SK-N-SH treated with all-trans-retinoic acid at 6 μM for 48 hours (cell line): ENCODE results near the gene SLC2A8.

Experiments
- ATAC-seq: fragments of 200-7000 bp; cut with Tn5 transposase; 3 replicates; pipeline ENCODE4 v1.9.1; 2020; ENCODE audit warnings: mild to moderate bottlenecking, moderate library complexity
- ARNTL ChIP-seq: fragments of 450-650 bp; formaldehyde crosslinking; IDR thresholded peaks from 2 replicates; pipeline ENCODE4 v1.5.0; 2020; ENCODE audit warnings: low read depth, mild to moderate bottlenecking, moderate library complexity, borderline replicate concordance
- BACH2 ChIP-seq: fragments of 250-450 bp; sonication (Bioruptor Pico); IDR thresholded peaks from 2 replicates; pipeline ENCODE4 v1.9.0; 2021; ENCODE audit warnings: mild to moderate bottlenecking, borderline replicate concordance
- CREB5 ChIP-seq: fragments of 250-450 bp; sonication (Bioruptor Pico); IDR thresholded peaks from 2 replicates; pipeline ENCODE4 v1.5.1; 2020; ENCODE audit warnings: low read depth, mild to moderate bottlenecking, moderate library complexity
- CSDC2 ChIP-seq: fragments of 250-450 bp; sonication (Bioruptor Pico); IDR thresholded peaks from 2 replicates; pipeline ENCODE4 v1.5.0; 2020; ENCODE audit warnings: mild to moderate bottlenecking, moderate library complexity
- ESRRG ChIP-seq: fragments of 250-450 bp; sonication (Bioruptor Pico); IDR thresholded peaks from 2 replicates; pipeline ENCODE4 v1.6.1; 2021; ENCODE audit warnings: mild to moderate bottlenecking
- GLIS3 ChIP-seq: fragments of 250-450 bp; sonication (Bioruptor Pico); IDR thresholded peaks from 2 replicates; pipeline ENCODE4 v1.5.0; 2020; ENCODE audit warnings: mild to moderate bottlenecking, moderate library complexity
- ISL1 ChIP-seq: fragments of 250-450 bp; sonication (Bioruptor Pico); IDR thresholded peaks from 2 replicates; pipeline ENCODE4 v2.1.2; 2022; ENCODE audit warnings: mild to moderate bottlenecking, moderate library complexity
- OSR1 ChIP-seq: fragments of 250-450 bp; sonication (Bioruptor Pico); IDR thresholded peaks from 2 replicates; pipeline ENCODE4 v1.8.0; 2022; ENCODE audit warnings: moderate library complexity, mild to moderate bottlenecking, inconsistent platforms
- PATZ1 ChIP-seq: fragments of 250-450 bp; sonication (Bioruptor Pico); IDR thresholded peaks from 2 replicates; pipeline ENCODE4 v1.8.0; 2020; ENCODE audit warnings: mild to moderate bottlenecking, moderate library complexity, borderline replicate concordance
- POU6F1 ChIP-seq: fragments of 250-450 bp; sonication (Bioruptor Pico); IDR thresholded peaks from 2 replicates; pipeline ENCODE4 v1.8.0; 2021; ENCODE audit warnings: low read depth, mild to moderate bottlenecking, moderate library complexity, borderline replicate concordance
- PPARA ChIP-seq: fragments of 250-450 bp; sonication (Bioruptor Pico); IDR thresholded peaks from 2 replicates; pipeline ENCODE4 v1.5.0; 2020; ENCODE audit warnings: mild to moderate bottlenecking, borderline replicate concordance
- SNAI2 ChIP-seq: fragments of 250-450 bp; sonication (Bioruptor Pico); IDR thresholded peaks from 2 replicates; pipeline ENCODE4 v1.5.0; 2020; ENCODE audit warnings: mild to moderate bottlenecking, moderate library complexity
- TCF4 ChIP-seq: fragments of 250-450 bp; sonication (Bioruptor Pico); IDR thresholded peaks from 2 replicates; pipeline ENCODE4 v1.8.0; 2021; ENCODE audit warnings: mild to moderate bottlenecking, moderate library complexity, borderline replicate concordance
- TSHZ2 ChIP-seq: fragments of 250-450 bp; sonication (Bioruptor Pico); IDR thresholded peaks from 2 replicates; pipeline ENCODE4 v1.5.0; 2020; ENCODE audit warnings: mild to moderate bottlenecking, moderate library complexity
- ZC3H10 ChIP-seq: fragments of 250-450 bp; sonication (Bioruptor Pico); IDR thresholded peaks from 2 replicates; pipeline ENCODE4 v1.5.1; 2021; ENCODE audit warnings: mild to moderate bottlenecking, moderate library complexity
- ZFP3 ChIP-seq: fragments of 250-450 bp; sonication (Bioruptor Pico); IDR thresholded peaks from 2 replicates; pipeline ENCODE4 v1.5.0; 2020; ENCODE audit warnings: mild to moderate bottlenecking, moderate library complexity
- ZNF565 ChIP-seq: fragments of 450-650 bp; formaldehyde crosslinking; conservative IDR thresholded peaks from 2 replicates; pipeline ENCODE4 v1.5.0; 2020; ENCODE audit warnings: low read depth, mild to moderate bottlenecking, moderate library complexity
- ZNF70 ChIP-seq: fragments of 450-650 bp; formaldehyde crosslinking; IDR thresholded peaks from 2 replicates; pipeline ENCODE4 v1.5.0; 2020; ENCODE audit warnings: mild to moderate bottlenecking, moderate library complexity
- ZNF8 ChIP-seq: fragments of 450-650 bp; formaldehyde crosslinking; IDR thresholded peaks from 2 replicates; pipeline ENCODE4 v1.5.0; 2020; ENCODE audit warnings: mild to moderate bottlenecking, moderate library complexity
- TF ChIP-seq, protein P1 (sequence below): fragments of 250-450 bp; sonication (Bioruptor Pico); IDR thresholded peaks from 2 replicates; pipeline ENCODE4 v1.5.1; 2021; ENCODE audit warnings: mild to moderate bottlenecking, moderate library complexity

Gene SLC2A8

GRCh38 chr9:127382541-127382940 is 14.4 kb upstream of the SLC2A8 start:
- TF ChIP-seq, protein P1, sequence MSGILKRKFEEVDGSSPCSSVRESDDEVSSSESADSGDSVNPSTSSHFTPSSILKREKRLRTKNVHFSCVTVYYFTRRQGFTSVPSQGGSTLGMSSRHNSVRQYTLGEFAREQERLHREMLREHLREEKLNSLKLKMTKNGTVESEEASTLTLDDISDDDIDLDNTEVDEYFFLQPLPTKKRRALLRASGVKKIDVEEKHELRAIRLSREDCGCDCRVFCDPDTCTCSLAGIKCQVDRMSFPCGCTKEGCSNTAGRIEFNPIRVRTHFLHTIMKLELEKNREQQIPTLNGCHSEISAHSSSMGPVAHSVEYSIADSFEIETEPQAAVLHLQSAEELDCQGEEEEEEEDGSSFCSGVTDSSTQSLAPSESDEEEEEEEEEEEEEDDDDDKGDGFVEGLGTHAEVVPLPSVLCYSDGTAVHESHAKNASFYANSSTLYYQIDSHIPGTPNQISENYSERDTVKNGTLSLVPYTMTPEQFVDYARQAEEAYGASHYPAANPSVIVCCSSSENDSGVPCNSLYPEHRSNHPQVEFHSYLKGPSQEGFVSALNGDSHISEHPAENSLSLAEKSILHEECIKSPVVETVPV: no peak
- TF ChIP-seq PPARA (CRISPR knock-in tag): no peak
- no peak for TF ChIP-seq ZNF565 (CRISPR knock-in tag)
- no peak for TF ChIP-seq ZNF70 (CRISPR knock-in tag)
- no peak for TF ChIP-seq OSR1 (CRISPR knock-in tag)
- TF ChIP-seq GLIS3 (CRISPR knock-in tag): no peak
- TF ChIP-seq ZNF8 (CRISPR knock-in tag): no peak
- TF ChIP-seq CSDC2: no peak
- no peak for TF ChIP-seq BACH2 (CRISPR knock-in tag)
- TF ChIP-seq ESRRG (CRISPR knock-in tag): no peak
- no peak for TF ChIP-seq PATZ1 (CRISPR knock-in tag)
- TF ChIP-seq ISL1 (CRISPR knock-in tag): no peak
- no peak for TF ChIP-seq SNAI2 (CRISPR knock-in tag)
- TF ChIP-seq ARNTL (CRISPR knock-in tag): no peak
- no peak for TF ChIP-seq ZC3H10 (CRISPR knock-in tag)
- no peak for TF ChIP-seq POU6F1 (CRISPR knock-in tag)
- no peak for TF ChIP-seq CREB5 (CRISPR knock-in tag)
- TF ChIP-seq TCF4 (CRISPR knock-in tag): no peak
- TF ChIP-seq TSHZ2 (CRISPR knock-in tag): no peak
- no peak for TF ChIP-seq ZFP3 (CRISPR knock-in tag)
- ATAC-seq: no peak

- no peak for ATAC-seq
- no peak for TF ChIP-seq TCF4 (CRISPR knock-in tag)
- no peak for TF ChIP-seq ZNF565 (CRISPR knock-in tag)
- no peak for TF ChIP-seq CSDC2
- TF ChIP-seq ZNF8 (CRISPR knock-in tag): no peak
- TF ChIP-seq ZNF70 (CRISPR knock-in tag): no peak
- TF ChIP-seq ZC3H10 (CRISPR knock-in tag): no peak
- no peak for TF ChIP-seq ARNTL (CRISPR knock-in tag)
- no peak for TF ChIP-seq CREB5 (CRISPR knock-in tag)
- TF ChIP-seq, all 23 proteins: peak for 0
Observed at GRCh38 chr9:127384016-127384730, 12.8 kb upstream of the SLC2A8 start.
